Measurements from ENCODE around the gene GOLIM4.

- TF ChIP-seq, protein P1, sequence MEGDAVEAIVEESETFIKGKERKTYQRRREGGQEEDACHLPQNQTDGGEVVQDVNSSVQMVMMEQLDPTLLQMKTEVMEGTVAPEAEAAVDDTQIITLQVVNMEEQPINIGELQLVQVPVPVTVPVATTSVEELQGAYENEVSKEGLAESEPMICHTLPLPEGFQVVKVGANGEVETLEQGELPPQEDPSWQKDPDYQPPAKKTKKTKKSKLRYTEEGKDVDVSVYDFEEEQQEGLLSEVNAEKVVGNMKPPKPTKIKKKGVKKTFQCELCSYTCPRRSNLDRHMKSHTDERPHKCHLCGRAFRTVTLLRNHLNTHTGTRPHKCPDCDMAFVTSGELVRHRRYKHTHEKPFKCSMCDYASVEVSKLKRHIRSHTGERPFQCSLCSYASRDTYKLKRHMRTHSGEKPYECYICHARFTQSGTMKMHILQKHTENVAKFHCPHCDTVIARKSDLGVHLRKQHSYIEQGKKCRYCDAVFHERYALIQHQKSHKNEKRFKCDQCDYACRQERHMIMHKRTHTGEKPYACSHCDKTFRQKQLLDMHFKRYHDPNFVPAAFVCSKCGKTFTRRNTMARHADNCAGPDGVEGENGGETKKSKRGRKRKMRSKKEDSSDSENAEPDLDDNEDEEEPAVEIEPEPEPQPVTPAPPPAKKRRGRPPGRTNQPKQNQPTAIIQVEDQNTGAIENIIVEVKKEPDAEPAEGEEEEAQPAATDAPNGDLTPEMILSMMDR (IDR thresholded peaks at IDR 0.05; ENCODE audit: poor library complexity): no peak
- no peak for TF ChIP-seq EZH2phosphoT487 (IDR thresholded peaks at IDR 0.05; ENCODE audit: low read depth, severe bottlenecking, unreplicated experiment)
Observed at GRCh38 chr3:168070919-168071318, 24.8 kb downstream of the GOLIM4 start.
